Measurements from ENCODE around the gene NCOA1.

Gene NCOA1

DNA sequence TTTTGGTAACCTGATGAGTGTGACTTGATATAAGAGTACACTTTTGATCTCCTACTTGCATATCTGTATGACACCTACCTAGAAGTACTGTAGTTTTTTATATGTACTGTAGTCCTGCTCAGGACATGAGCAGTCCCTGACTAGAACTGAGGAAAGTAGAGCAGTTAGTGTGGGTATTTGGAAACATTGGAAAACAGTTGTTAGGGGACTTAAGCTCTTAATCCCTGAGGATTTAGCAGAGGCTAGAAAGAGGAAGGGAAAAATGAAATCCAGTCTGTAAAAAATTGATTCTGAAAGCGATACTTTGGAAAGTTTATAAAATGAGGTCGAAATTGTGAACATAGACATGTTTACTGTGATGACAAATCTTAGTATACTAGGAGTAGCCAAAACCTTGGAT lies 125.6 kb downstream of the NCOA1 start:
- TF ChIP-seq TARDBP (IDR thresholded peaks at IDR 0.05) (no peak), FOXM1 (IDR thresholded peaks at IDR 0.05; ENCODE audit: borderline replicate concordance) (no peak), SP1 (IDR thresholded peaks at IDR 0.05) (no peak), NFRKB (IDR thresholded peaks at IDR 0.05) (no peak), CTBP1 (IDR thresholded peaks at IDR 0.05; ENCODE audit: borderline replicate concordance) (no peak), HDGF (IDR thresholded peaks at IDR 0.05; ENCODE audit: borderline replicate concordance) (no peak), LEF1 (IDR thresholded peaks at IDR 0.05; ENCODE audit: borderline replicate concordance) (no peak), SUZ12 (IDR thresholded peaks at IDR 0.05) (no peak), ARNT (IDR thresholded peaks at IDR 0.05) (no peak), BHLHE40 (IDR thresholded peaks at IDR 0.05; ENCODE audit: borderline replicate concordance) (no peak), FOXA1 (IDR thresholded peaks at IDR 0.05) (no peak), L3MBTL2 (conservative IDR thresholded peaks at IDR 0.05) (no peak), FOXK2 (IDR thresholded peaks at IDR 0.05) (no peak), ZNF384 (IDR thresholded peaks at IDR 0.05) (no peak), ELF4 (IDR thresholded peaks at IDR 0.05) (no peak)
- TF ChIP-seq, protein P1, sequence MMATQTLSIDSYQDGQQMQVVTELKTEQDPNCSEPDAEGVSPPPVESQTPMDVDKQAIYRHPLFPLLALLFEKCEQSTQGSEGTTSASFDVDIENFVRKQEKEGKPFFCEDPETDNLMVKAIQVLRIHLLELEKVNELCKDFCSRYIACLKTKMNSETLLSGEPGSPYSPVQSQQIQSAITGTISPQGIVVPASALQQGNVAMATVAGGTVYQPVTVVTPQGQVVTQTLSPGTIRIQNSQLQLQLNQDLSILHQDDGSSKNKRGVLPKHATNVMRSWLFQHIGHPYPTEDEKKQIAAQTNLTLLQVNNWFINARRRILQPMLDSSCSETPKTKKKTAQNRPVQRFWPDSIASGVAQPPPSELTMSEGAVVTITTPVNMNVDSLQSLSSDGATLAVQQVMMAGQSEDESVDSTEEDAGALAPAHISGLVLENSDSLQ (IDR thresholded peaks at IDR 0.05) = no peak
- ChIA-PET POLR2A (interaction anchor here (0.9 kb wide), 1 partner anchor 31 kb away, joined by 4 read pairs; no protein-coding TSS in a partner anchor), CTCF (no interaction called here)
- no peak for DNase-seq (ENCODE audit: extremely low spot score)

DNA sequence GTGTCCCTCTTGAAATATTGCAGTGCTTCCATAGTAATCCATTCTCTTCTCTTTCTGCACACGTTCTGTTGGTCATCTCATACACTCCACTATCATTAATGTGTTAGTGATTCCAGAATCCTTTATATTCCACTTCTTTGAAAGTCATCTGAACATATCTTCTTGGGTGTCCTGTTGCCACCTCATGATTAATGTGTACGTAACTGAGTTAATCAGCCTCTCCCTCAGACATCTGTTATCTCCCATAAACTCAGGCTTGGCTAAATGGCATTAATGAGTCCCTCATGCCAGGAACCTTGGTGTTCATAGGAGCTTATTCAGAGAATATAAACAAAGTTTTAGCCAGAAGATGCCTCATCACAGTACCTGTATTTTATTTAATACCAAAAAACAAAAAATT lies 126.4 kb downstream of the NCOA1 start:
- CTCF ChIA-PET = interaction anchor here (1.0 kb wide), 1 partner anchor 211 kb away, joined by 3 read pairs; no protein-coding TSS in a partner anchor
- DNase-seq (ENCODE audit: extremely low spot score) = no peak
- no peak for TF ChIP-seq LEF1 (IDR thresholded peaks at IDR 0.05; ENCODE audit: borderline replicate concordance)
- TF ChIP-seq SUZ12 (IDR thresholded peaks at IDR 0.05) = no peak
- TF ChIP-seq FOXM1 (IDR thresholded peaks at IDR 0.05; ENCODE audit: borderline replicate concordance) = no peak
- TF ChIP-seq, protein P1 (IDR thresholded peaks at IDR 0.05) = no peak
- TF ChIP-seq ARNT (IDR thresholded peaks at IDR 0.05) = no peak
- no peak for TF ChIP-seq NFRKB (IDR thresholded peaks at IDR 0.05)
- no peak for TF ChIP-seq ELF4 (IDR thresholded peaks at IDR 0.05)
- TF ChIP-seq L3MBTL2 (conservative IDR thresholded peaks at IDR 0.05) = no peak
- no peak for TF ChIP-seq FOXK2 (IDR thresholded peaks at IDR 0.05)
- TF ChIP-seq FOXA1 (IDR thresholded peaks at IDR 0.05) = no peak
- no peak for TF ChIP-seq CTBP1 (IDR thresholded peaks at IDR 0.05; ENCODE audit: borderline replicate concordance)
- no peak for TF ChIP-seq BHLHE40 (IDR thresholded peaks at IDR 0.05; ENCODE audit: borderline replicate concordance)
- TF ChIP-seq ZNF384 (IDR thresholded peaks at IDR 0.05) = no peak
- no peak for TF ChIP-seq SP1 (IDR thresholded peaks at IDR 0.05)
- TF ChIP-seq TARDBP (IDR thresholded peaks at IDR 0.05) = no peak
- no peak for TF ChIP-seq HDGF (IDR thresholded peaks at IDR 0.05; ENCODE audit: borderline replicate concordance)

DNA sequence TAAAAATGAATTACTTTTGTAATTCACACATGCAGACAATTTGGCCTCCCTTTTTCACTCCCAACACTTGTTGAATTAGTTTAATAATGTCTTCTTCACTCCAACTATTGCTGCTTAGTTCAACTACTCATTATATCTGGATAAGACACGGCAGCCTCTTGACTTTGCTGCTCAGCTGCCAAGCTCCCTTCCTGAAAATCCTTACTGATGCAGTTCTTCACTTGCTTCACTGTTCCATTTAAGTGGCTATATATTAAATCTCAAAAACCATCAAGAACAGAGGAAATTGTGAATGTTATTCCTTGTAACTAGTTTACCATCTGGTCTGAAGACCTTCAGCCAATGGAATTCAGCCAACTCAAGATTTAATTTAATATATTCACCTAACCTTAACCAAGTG lies 127.1 kb downstream of the NCOA1 start:
- ChIA-PET POLR2A (no interaction called here), CTCF (interaction anchor here (1.0 kb wide), 1 partner anchor 210 kb away, joined by 3 read pairs; no protein-coding TSS in a partner anchor)
- TF ChIP-seq SUZ12 (IDR thresholded peaks at IDR 0.05) (no peak), CTBP1 (IDR thresholded peaks at IDR 0.05; ENCODE audit: borderline replicate concordance) (no peak), FOXM1 (IDR thresholded peaks at IDR 0.05; ENCODE audit: borderline replicate concordance) (no peak), HDGF (IDR thresholded peaks at IDR 0.05; ENCODE audit: borderline replicate concordance) (no peak)
- DNase-seq (ENCODE audit: extremely low spot score) = no peak

More for the DNA sequence above, 126.4 kb downstream of the NCOA1 start:
- POLR2A ChIA-PET = no interaction called here

DNA sequence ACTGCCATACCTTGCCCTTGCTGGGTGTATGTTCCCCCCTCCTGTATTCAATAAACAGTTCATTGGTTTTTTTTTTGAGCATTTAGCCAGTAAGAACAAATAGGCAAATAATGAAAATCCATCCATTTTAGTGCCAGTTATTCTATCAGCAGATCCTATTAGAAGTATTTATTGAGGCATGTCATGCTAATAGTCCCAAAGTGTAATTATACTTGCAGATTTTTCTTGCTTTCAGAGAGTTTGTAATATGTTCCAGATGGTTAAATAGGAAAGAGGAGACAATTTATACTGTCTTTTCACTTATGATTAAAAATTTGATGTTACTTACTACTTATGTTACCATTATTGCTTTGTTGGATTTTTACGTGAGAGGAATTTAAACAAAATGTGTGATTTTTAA lies 127.6 kb downstream of the NCOA1 start:
- POLR2A ChIA-PET = no interaction called here
- CTCF ChIA-PET = no interaction called here
- DNase-seq (ENCODE audit: extremely low spot score) = no peak
- TF ChIP-seq HDGF (IDR thresholded peaks at IDR 0.05; ENCODE audit: borderline replicate concordance) = no peak
- no peak for TF ChIP-seq ZNF384 (IDR thresholded peaks at IDR 0.05)
- no peak for TF ChIP-seq LEF1 (IDR thresholded peaks at IDR 0.05; ENCODE audit: borderline replicate concordance)
- TF ChIP-seq, protein P1 (IDR thresholded peaks at IDR 0.05) = no peak
- no peak for TF ChIP-seq CTBP1 (IDR thresholded peaks at IDR 0.05; ENCODE audit: borderline replicate concordance)
- TF ChIP-seq L3MBTL2 (conservative IDR thresholded peaks at IDR 0.05) = no peak
- TF ChIP-seq BHLHE40 (IDR thresholded peaks at IDR 0.05; ENCODE audit: borderline replicate concordance) = no peak
- TF ChIP-seq ARNT (IDR thresholded peaks at IDR 0.05) = no peak
- no peak for TF ChIP-seq SUZ12 (IDR thresholded peaks at IDR 0.05)
- no peak for TF ChIP-seq ELF4 (IDR thresholded peaks at IDR 0.05)

DNA sequence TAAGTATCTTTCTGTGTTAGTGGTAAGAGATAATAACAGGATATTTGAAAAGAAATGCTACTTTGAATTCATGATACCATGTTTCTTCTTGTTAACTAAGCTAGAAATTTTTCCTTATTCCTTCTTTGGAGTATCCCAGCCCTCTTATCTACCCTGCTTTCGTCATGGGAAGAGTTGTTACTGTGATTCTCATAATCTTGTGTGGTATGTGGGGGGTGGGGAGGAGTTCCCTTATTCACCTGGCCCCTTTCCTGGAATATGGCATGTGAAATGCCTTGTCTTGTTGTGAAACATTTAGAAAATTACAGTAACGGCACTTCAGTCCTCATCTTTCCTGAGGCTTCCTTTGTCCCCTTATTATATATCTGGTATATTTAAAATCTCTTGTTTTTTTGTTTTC lies 129.9 kb downstream of the NCOA1 start:
- CTCF ChIA-PET = no interaction called here
- no peak for DNase-seq (ENCODE audit: extremely low spot score)
- TF ChIP-seq BHLHE40 (IDR thresholded peaks at IDR 0.05; ENCODE audit: borderline replicate concordance) = no peak
- TF ChIP-seq FOXK2 (IDR thresholded peaks at IDR 0.05) = no peak
- TF ChIP-seq SUZ12 (IDR thresholded peaks at IDR 0.05) = no peak
- TF ChIP-seq SP1 (IDR thresholded peaks at IDR 0.05) = no peak
- no peak for TF ChIP-seq L3MBTL2 (conservative IDR thresholded peaks at IDR 0.05)
- no peak for TF ChIP-seq FOXA1 (IDR thresholded peaks at IDR 0.05)
- TF ChIP-seq TARDBP (IDR thresholded peaks at IDR 0.05) = no peak
- no peak for TF ChIP-seq ARNT (IDR thresholded peaks at IDR 0.05)
- no peak for TF ChIP-seq LEF1 (IDR thresholded peaks at IDR 0.05; ENCODE audit: borderline replicate concordance)
- no peak for TF ChIP-seq NFRKB (IDR thresholded peaks at IDR 0.05)
- TF ChIP-seq, protein P1 (IDR thresholded peaks at IDR 0.05) = no peak
- TF ChIP-seq ELF4 (IDR thresholded peaks at IDR 0.05) = no peak
- no peak for TF ChIP-seq HDGF (IDR thresholded peaks at IDR 0.05; ENCODE audit: borderline replicate concordance)
- TF ChIP-seq FOXM1 (IDR thresholded peaks at IDR 0.05; ENCODE audit: borderline replicate concordance) = no peak
- no peak for TF ChIP-seq CTBP1 (IDR thresholded peaks at IDR 0.05; ENCODE audit: borderline replicate concordance)
- TF ChIP-seq ZNF384 (IDR thresholded peaks at IDR 0.05) = no peak
- POLR2A ChIA-PET = no interaction called here

Data from HEK293T (cell line).